GM13976 (cell line): ENCODE results near the gene GTPBP6.
"Not testable (repeated sequence)": the region's sequence is repeated elsewhere in the genome, so short reads cannot be mapped to it uniquely, and the experiment has no call there.

Source experiments
- DNase-seq: peaks from one replicate; pipeline ENCODE4 v3.0.0; 2012; ENCODE audit warnings: low spot score
- in situ Hi-C: fragments of 300-500 bp; cut with MboI; formaldehyde crosslinking; loops from one replicate; pipeline ENCODE4 v1.12.0; 2022; ENCODE audit warnings: low sequenced_read_pairs, mixed read lengths, inconsistent platforms; ENCODE audit not compliant: unreplicated experiment
- TF ChIP-seq, protein P1 (sequence below): IDR thresholded peaks from 2 replicates; pipeline ENCODE4 v1.5.1; 2012; ENCODE audit warnings: borderline replicate concordance, mild to moderate bottlenecking; ENCODE audit not compliant: insufficient read depth; ENCODE audit errors: extremely low read depth, missing control alignments, control extremely low read depth

The GTPBP6 gene

DNA sequence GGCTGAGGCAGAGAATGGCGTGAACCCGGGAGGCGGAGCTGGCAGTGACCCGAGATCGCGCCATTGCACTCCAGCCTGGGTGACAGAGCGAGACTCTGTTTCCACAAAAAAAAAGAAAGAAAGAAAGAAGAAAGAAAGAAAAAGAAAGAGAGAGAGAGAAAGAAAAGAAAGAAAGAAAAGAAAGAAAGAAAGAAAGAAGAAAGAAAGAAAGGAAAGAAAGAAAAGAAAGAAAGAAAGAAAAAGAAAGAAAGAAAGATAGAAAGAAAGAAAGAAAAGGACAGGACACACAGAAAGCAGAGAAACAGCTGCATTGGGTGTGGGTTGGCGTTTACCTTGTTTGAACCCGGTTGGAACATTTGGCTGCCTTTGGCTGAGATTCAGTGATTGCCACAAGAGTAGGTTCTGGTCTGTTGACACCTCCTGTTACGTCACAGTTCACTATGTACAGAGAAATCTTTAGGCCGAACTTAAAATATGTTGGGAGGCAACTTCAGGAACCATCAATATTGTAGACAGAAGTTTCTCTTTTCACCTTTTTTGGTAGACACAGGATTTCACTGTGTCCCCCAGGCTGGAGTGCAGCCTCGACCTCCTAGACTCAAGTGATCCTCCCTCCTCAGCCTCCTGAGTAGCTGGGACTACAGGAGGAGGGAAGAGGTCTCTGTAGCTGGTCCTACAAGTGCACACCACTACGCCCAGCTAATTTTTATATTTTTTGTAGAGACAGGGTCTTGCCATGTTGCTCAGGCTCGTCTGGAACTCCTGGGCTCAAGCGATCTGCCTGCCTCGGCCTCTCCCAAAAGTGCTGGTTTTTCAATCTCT lies 53.8 kb downstream of the GTPBP6 start:
- in situ Hi-C loops = no loop called here
- TF ChIP-seq, protein P1, sequence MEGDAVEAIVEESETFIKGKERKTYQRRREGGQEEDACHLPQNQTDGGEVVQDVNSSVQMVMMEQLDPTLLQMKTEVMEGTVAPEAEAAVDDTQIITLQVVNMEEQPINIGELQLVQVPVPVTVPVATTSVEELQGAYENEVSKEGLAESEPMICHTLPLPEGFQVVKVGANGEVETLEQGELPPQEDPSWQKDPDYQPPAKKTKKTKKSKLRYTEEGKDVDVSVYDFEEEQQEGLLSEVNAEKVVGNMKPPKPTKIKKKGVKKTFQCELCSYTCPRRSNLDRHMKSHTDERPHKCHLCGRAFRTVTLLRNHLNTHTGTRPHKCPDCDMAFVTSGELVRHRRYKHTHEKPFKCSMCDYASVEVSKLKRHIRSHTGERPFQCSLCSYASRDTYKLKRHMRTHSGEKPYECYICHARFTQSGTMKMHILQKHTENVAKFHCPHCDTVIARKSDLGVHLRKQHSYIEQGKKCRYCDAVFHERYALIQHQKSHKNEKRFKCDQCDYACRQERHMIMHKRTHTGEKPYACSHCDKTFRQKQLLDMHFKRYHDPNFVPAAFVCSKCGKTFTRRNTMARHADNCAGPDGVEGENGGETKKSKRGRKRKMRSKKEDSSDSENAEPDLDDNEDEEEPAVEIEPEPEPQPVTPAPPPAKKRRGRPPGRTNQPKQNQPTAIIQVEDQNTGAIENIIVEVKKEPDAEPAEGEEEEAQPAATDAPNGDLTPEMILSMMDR = no peak
- DNase-seq = no peak

DNA sequence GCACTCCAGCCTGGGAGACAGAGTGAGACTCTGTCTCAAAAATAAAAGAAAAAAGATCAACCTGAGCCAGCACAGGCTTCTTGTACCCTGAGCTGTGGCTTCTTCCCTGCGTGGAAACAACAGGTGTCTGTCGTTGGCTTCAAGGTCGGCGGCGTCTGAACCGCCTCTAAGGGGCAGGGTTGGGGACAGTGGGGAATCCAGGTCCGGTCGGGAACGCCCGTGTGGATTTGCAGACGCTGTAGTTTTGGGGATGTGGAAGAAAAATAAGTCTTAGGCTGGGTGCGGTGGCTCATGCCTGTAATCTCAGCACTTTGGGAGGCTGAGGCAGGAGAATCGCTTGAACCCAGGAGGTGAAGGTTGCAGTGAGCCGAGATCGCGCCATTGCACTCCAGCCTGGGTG lies 54.6 kb downstream of the GTPBP6 start:
- DNase-seq, in situ Hi-C loops: not testable (repeated sequence)

DNA sequence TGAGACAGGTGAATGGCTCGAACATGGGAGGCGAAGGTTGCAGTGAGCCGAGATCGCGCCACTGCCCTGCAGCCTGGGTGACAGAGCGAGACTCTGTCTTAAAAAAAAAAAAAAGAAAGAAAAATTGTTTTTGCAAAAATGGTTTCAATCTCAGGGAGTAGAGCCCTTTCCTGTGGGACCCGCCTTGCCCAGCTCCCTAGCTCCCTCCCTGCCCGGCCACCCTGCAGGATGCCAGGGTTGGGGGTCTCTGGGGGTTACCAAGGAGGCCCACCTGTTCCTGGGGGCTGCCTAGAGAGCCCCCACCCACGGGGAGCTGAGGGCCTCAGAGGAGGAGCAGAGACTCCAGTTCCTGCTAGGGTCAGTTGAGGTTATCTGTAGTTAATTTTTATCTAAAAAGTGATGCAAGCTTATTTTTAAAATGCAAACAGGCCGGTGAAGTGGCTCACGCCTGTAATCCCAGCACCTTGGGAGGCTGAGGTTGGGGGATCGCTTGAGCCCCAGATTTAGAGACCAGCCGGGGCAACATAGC lies 56.2 kb downstream of the GTPBP6 start:
- no peak for DNase-seq
- in situ Hi-C loops = no loop called here
- TF ChIP-seq, protein P1 = no peak

DNA sequence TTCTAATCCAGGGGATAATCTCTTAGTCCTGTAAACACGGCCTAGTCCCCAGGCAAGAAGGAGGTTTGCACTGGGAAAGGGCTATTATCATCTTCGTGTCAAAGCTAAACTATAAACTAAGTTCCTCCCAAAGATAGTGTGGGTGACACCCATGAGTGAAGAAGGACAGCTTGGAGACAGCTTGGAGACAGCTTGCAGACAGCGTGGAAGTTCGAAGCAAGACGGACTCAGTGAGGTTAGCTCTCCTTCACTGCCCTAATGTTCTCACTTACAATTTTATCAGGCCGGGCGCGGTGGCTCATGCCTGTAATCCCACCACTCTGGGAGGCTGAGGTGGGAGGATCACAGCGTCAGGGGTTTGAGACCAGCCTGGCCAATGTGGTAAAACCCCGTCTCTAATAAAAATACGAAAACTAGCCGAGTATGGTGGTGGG lies 56.7 kb downstream of the GTPBP6 start:
- TF ChIP-seq, protein P1 = no peak
- in situ Hi-C loops = no loop called here
- no peak for DNase-seq

DNA sequence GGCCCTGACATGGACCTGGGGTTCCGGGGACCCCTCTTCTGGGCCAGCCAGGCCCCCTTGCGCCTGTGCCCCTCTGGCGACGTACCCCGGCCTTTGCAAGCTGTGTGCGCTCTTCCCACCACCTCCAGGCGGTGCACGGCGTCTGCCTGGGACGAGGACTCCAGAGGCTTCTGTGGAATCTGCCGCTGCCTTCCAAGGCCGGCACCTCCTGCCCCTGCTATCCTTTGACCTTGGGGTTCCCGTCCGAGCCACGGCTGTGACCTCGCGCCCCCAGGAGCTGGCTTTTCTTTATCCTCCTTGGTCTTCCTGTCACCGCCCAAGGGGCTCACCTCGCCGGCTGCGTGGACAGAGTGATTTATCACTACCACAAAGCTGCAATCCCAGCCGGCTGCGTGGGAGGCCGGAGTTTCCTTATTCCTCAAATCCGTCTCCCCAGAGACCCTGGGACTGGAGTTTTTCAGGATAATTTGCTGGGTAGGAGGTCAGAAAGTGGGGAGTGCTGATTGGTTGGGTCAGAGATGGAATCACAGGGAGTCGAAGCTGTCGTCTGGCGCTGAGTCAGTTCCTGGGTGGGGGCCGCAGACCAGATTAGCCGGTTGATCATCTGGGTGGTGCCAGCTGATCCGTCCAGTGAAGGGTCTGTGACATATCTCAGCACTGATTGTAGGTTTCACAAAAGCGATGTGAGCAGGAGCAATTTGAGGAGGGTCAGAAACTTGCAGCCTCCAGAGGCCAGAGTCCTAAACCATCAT lies 57.3 kb downstream of the GTPBP6 start:
- in situ Hi-C loops = no loop called here
- DNase-seq = no peak
- TF ChIP-seq, protein P1 = no peak

DNA sequence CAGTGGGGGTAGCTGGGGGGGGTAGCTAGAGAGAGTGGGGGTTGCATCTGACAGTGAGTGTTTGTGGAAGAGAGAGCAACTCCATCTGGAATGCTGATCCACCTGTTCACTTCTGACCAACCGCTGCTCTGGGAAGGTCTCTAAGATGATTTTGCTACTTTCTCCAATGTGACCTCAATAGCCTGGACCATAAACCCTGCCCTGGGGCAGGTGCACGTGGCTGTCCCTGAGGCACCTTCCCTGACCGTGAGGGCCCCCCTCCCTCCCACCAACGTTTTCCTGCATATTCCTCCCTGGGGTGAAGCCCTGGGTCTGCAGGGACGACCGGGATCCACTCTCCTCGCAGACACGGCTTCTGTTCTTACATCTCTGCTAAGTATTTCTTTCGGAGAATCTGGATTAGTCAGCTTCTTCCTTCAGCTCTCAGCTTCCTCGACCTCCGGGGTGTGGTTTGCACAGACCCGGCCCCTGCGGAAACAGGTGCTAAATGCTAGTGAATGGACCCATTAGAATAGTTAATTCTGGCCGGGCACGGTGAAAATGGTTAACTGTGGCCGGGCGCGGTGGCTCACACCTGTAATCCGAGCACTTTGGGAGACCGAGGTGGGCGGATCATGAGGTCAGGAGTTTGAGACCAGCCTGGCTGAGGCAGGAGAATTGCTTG lies 58.8 kb downstream of the GTPBP6 start:
- DNase-seq = no peak
- TF ChIP-seq, protein P1 = no peak
- in situ Hi-C loops = no loop called here
